Posterior cingulate gyrus (tissue), 11 donors: ENCODE data around the gene TNFAIP8.
A peak's percentile ranks its signal among the peaks of the same experiment; 100 is the strongest.

Experiments used
- DNase-seq, 10 donors: peaks; one replicate each; pipeline versions ENCODE4 v3.0.0 to v3.0.0-alpha.2; 2020 to 2021; ENCODE audit warnings: mixed read lengths in 3 of 10
- intact Hi-C: fragments of 100-400 bp; cut with DNase I; formaldehyde crosslinking; loops from one replicate; pipeline ENCODE4 v1.15.1; 2023

Gene TNFAIP8

GRCh38 chr5:119328753-119329602 lies 26.8 kb upstream of the TNFAIP8 start:
- intact Hi-C loops, result no loop called here
- peak in 3 of 10 donors; percentile 12 to 86 (median 85) for DNase-seq

- DNase-seq, result no peak
- intact Hi-C loops, result no loop called here
These were observed 26.2 kb upstream of the TNFAIP8 start for GRCh38 chr5:119329666-119330065.

GRCh38 chr5:119330367-119331183 lies 25.2 kb upstream of the TNFAIP8 start:
- no peak for DNase-seq
- intact Hi-C loops, result no loop called here

GRCh38 chr5:119331566-119332095 lies 24.2 kb upstream of the TNFAIP8 start:
- no peak for DNase-seq
- intact Hi-C loops, result no loop called here

GRCh38 chr5:119332208-119332607 lies 23.6 kb upstream of the TNFAIP8 start:
- no peak for DNase-seq
- intact Hi-C loops, result no loop called here

GRCh38 chr5:119332978-119333401 lies 22.8 kb upstream of the TNFAIP8 start:
- intact Hi-C loops, result no loop called here
- no peak for DNase-seq

GRCh38 chr5:119333421-119333851 lies 22.4 kb upstream of the TNFAIP8 start:
- intact Hi-C loops, result no loop called here
- DNase-seq, result no peak

GRCh38 chr5:119335261-119335677 lies 20.6 kb upstream of the TNFAIP8 start:
- intact Hi-C loops, result no loop called here
- DNase-seq, result no peak

- intact Hi-C loops, result no loop called here
- no peak for DNase-seq
These were observed 19.6 kb upstream of the TNFAIP8 start for GRCh38 chr5:119336262-119336661.

- intact Hi-C loops, result no loop called here
- no peak for DNase-seq
These were observed 18.8 kb upstream of the TNFAIP8 start for GRCh38 chr5:119336845-119337580.

- DNase-seq, result no peak
- intact Hi-C loops, result no loop called here
These were observed 17.4 kb upstream of the TNFAIP8 start for GRCh38 chr5:119338326-119338946.

GRCh38 chr5:119339344-119339743 lies 16.5 kb upstream of the TNFAIP8 start:
- intact Hi-C loops, result no loop called here

GRCh38 chr5:119339965-119340364 lies 15.9 kb upstream of the TNFAIP8 start:
- DNase-seq, result no peak
- intact Hi-C loops, result no loop called here

More at GRCh38 chr5:119339344-119339743, 16.5 kb upstream of the TNFAIP8 start:
- no peak for DNase-seq

GRCh38 chr5:119340597-119341218 lies 15.1 kb upstream of the TNFAIP8 start:
- intact Hi-C loops, result no loop called here
- no peak for DNase-seq

GRCh38 chr5:119341452-119342349 lies 14.1 kb upstream of the TNFAIP8 start:
- intact Hi-C loops, result no loop called here
- no peak for DNase-seq

GRCh38 chr5:119342406-119342805 lies 13.4 kb upstream of the TNFAIP8 start:
- intact Hi-C loops, result no loop called here

GRCh38 chr5:119343052-119343451 lies 12.8 kb upstream of the TNFAIP8 start:
- intact Hi-C loops, result no loop called here

More at GRCh38 chr5:119342406-119342805, 13.4 kb upstream of the TNFAIP8 start:
- no peak for DNase-seq

GRCh38 chr5:119343766-119344165 lies 12.1 kb upstream of the TNFAIP8 start:
- intact Hi-C loops, result no loop called here
- DNase-seq, result no peak

More at GRCh38 chr5:119343052-119343451, 12.8 kb upstream of the TNFAIP8 start:
- DNase-seq, result no peak
